HUES64 (cell line): ENCODE results near the gene UCP1.

ENCODE experiments used
- H3K27ac ChIP-seq: 2 replicates; pipeline ENCODE4 v1.7.0; 2013; ENCODE audit warnings: low read depth, low read length, inconsistent platforms
- H3K27me3 ChIP-seq: 2 replicates; pipeline ENCODE4 v1.6.1; 2013; ENCODE audit warnings: mild to moderate bottlenecking, low read length; ENCODE audit not compliant: insufficient read depth
- H3K36me3 ChIP-seq: 2 replicates; pipeline ENCODE4 v1.6.1; 2013; ENCODE audit warnings: mild to moderate bottlenecking, low read length; ENCODE audit not compliant: insufficient read depth
- H3K4me1 ChIP-seq: 2 replicates; pipeline ENCODE4 v1.6.1; 2013; ENCODE audit warnings: mild to moderate bottlenecking, low read length, moderate library complexity; ENCODE audit not compliant: insufficient read depth
- H3K4me3 ChIP-seq: 2 replicates; pipeline ENCODE4 v1.5.1; 2013; ENCODE audit warnings: mild to moderate bottlenecking, low read length, moderate library complexity
- H3K9ac ChIP-seq: 2 replicates; pipeline ENCODE4 v1.6.1; 2013; ENCODE audit warnings: mild to moderate bottlenecking, low read depth, low read length
- H3K9me3 ChIP-seq: 2 replicates; pipeline ENCODE4 v1.6.1; 2013; ENCODE audit warnings: low read depth, low read length; ENCODE audit not compliant: insufficient read depth
- WGBS: fragments of 150-250, 120-280 bp; methylation state at CpG from one replicate; pipeline ENCODE4 v1.1.7; 2013; ENCODE audit warnings: missing lambda C conversion rate; 5-methylcytosine and 5-hydroxymethylcytosine counted together

UCP1 gene

DNA sequence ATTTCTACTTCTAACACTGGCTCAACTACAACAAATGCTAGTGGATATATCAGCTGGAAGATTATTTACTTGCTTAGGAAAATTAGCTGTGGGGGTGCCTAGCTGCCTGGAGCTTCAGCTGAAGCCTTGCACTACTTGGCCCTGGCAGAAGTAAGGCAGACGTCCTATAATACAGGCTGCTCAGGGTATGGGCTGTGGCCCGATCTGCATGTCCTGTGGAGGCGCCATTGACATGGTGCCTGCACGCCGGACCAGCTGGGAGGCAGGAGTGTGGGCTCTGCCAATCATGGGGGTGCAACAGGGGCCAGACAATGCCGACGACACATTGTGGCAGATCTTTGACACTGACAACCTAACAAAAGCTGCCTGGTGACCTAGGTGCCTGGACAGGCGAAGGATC lies 31.6 kb upstream of the UCP1 start:
- no peaks in the 10 kb centered on the region for H3K27me3 ChIP-seq
- H3K9ac ChIP-seq = no peak overlapping the region
- peaks cover 10% of the 10 kb centered on the region; the same call in 1 of the 2 replicates for H3K4me1 ChIP-seq
- no peak overlapping the region for H3K27ac ChIP-seq
- H3K4me3 ChIP-seq = no peak overlapping the region
- no peaks in the 10 kb centered on the region for H3K36me3 ChIP-seq
- H3K9me3 ChIP-seq = no peaks in the 10 kb centered on the region
- WGBS = 92% methylated on average over 8 of the region's 8 CpGs

DNA sequence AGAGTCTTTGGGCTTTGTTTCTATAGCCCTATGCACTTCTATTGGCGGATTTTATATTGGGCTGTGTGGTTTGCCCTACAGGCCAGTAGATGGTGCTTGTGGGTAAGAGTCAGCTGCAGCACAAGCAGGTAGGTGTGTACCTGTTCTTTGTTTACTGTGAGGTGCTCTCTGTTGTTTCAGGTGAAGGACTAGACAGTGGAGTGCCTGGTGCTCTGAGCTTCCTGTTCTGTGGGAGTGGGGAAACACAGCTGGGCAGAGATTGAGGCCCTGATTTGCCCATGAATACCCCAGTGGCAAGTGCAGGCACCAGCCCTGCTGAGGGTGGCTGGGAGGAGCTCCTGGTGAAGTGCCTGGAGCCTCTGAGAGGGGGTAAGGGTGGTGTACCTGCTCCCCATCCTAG lies 26.3 kb upstream of the UCP1 start:
- H3K36me3 ChIP-seq = no peaks in the 10 kb centered on the region
- WGBS = 50% methylated on average over 1 of the region's 1 CpG
- H3K9ac ChIP-seq = no peak overlapping the region
- H3K4me1 ChIP-seq = no peaks in the 10 kb centered on the region
- no peak overlapping the region for H3K27ac ChIP-seq
- H3K9me3 ChIP-seq = no peaks in the 10 kb centered on the region
- no peaks in the 10 kb centered on the region for H3K27me3 ChIP-seq
- no peak overlapping the region for H3K4me3 ChIP-seq

DNA sequence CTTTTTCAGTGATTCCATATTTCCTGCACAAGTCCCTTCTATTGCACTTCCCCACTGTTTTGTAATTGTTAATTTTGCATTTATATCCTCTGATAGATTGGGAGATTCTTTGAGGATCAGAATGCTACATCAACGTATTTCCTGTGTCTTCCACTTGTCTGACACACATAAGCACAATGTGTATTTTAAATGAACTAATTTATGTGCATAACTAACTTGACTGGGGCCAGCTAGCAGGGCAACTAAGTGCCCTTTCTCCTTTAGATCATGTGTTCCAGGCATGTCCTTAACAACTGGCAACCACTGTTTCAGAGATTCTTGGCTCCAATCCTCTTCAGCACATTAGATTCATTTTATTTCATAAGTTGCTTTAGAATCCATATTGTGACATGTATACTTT lies 15.7 kb upstream of the UCP1 start:
- H3K27me3 ChIP-seq = no peaks in the 10 kb centered on the region
- no peak overlapping the region for H3K9ac ChIP-seq
- H3K4me3 ChIP-seq = no peak overlapping the region
- no peaks in the 10 kb centered on the region for H3K9me3 ChIP-seq
- no peaks in the 10 kb centered on the region for H3K4me1 ChIP-seq
- no peak overlapping the region for H3K27ac ChIP-seq
- H3K36me3 ChIP-seq = no peaks in the 10 kb centered on the region
- no CpG with 5 or more reads among the region's 1 CpG for WGBS

DNA sequence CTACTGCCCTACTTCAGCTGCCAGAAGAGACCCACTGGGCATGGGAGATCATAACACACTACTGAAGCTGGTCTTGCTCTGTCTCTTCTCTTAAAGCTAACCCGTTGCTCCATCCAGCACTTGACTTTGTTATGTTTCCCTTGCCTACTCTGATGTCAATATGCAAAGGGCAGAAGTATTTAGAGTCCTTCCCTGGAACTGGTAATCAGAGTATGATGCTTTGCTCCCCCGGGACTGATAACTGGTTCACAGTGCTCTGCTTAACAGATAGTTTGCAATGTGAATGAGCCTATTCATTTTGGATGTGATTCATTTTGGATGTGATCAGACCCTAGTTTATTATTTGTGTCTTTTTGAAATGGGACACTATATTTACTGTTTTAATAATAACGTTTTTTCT lies 12.3 kb upstream of the UCP1 start:
- Histone ChIP-seq H3K27me3 (no peaks in the 10 kb centered on the region), H3K9me3 (no peaks in the 10 kb centered on the region), H3K9ac (no peak overlapping the region), H3K27ac (no peak overlapping the region), H3K4me3 (no peak overlapping the region), H3K36me3 (no peaks in the 10 kb centered on the region), H3K4me1 (no peaks in the 10 kb centered on the region)
- WGBS = 88% methylated on average over 2 of the region's 3 CpGs

DNA sequence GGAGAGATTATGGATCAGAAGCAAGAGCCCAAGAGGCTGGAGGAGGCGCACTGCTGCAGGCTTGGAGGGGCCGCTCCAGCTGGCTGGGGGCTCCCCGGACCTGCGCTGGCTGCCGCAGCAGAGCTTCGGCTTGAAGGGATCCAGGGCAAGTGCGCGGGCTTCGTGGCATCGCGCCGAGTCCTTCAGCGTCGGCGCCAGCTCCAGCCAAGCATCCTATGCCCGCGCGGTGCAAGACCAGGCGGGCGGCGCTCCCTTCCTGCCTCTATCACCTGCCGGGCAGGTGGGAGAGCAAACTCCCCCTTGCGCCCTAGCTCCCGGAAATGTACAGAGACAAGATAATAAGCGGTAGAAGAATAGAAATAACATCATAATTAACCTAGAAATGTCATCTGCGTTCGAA lies 10.5 kb upstream of the UCP1 start:
- H3K4me1 ChIP-seq = no peaks in the 10 kb centered on the region; the same call in 1 of the 2 replicates
- H3K27me3 ChIP-seq = no peaks in the 10 kb centered on the region
- H3K9me3 ChIP-seq = no peaks in the 10 kb centered on the region
- no peaks in the 10 kb centered on the region for H3K36me3 ChIP-seq
- no peak overlapping the region for H3K27ac ChIP-seq
- 94% methylated on average over 27 of the region's 27 CpGs for WGBS
- H3K9ac ChIP-seq = no peak overlapping the region
- H3K4me3 ChIP-seq = no peak overlapping the region

DNA sequence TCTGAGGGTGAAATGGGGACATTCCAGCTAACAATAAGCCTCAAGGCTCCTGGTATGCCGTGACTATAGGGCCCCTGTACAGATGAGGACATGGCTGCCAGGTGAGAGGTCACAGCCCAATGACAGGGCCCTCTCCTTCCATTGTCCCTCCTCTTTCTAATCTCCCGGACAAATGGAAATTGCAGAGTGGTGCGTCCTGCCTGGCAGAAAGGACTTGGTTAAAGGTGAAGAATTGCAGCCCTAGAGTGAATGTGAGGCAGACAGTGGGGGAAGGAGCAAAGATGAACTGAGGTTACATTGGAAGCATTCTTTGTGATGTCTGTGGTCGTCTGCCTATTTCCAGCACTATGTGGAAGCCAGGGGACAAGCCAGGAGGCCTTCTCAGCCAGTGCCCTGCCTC lies 6.7 kb upstream of the UCP1 start:
- Histone ChIP-seq H3K4me1 (no peaks in the 10 kb centered on the region; the same call in 1 of the 2 replicates), H3K9me3 (0 out of 2 replicates have a peak, but pooled peaks cover 2% of the 10 kb centered on the region), H3K27me3 (peaks cover 15% of the 10 kb centered on the region), H3K9ac (no peak overlapping the region), H3K36me3 (no peaks in the 10 kb centered on the region), H3K4me3 (no peak overlapping the region), H3K27ac (no peak overlapping the region)
- WGBS = 87% methylated on average over 4 of the region's 4 CpGs

DNA sequence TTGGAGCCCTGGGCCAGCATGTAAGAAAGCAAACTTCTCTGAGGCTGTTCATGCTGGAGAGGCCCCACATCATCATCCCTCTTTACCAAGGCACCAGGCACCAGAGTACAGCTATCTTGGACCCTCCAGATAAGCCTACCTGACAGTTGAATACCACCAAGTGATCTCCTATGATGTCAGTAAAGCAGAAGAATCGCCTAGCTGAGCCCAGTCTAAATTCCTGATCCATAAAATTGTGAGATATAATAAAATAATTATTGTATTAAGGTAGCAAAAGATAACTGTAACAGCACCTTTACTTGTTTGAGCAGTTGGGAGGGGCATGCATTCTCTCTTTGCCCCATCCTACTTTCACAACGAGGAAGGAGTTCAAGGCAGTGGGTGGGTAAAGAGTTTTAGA lies 2.9 kb upstream of the UCP1 start:
- H3K4me3 ChIP-seq = no peak overlapping the region
- H3K27ac ChIP-seq = no peak overlapping the region
- H3K9ac ChIP-seq = no peak overlapping the region
- peaks cover 53% of the 10 kb centered on the region for H3K27me3 ChIP-seq
- WGBS = 100% methylated on average over 1 of the region's 2 CpGs
- H3K4me1 ChIP-seq = peaks cover 3% of the 10 kb centered on the region
- 0 out of 2 replicates have a peak, but pooled peaks cover 2% of the 10 kb centered on the region for H3K9me3 ChIP-seq
- H3K36me3 ChIP-seq = no peaks in the 10 kb centered on the region

DNA sequence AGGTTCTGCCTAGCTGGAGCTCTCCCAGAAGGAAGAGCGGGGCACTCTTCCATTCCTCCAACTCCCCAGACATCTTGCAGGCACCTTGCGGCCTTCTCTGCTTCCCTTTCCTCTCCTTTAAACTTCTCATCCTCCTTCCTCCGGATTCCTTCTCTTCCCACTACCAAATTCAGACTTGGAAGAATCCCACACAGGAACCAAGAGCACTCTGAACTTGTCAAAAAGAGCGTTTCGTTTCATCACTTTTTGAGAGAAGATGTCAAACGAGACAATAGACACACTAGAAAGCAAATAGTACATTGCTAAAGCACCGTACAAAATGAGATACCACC lies 512 bp upstream of the UCP1 start:
- no peak overlapping the region for H3K9ac ChIP-seq
- H3K9me3 ChIP-seq = 0 out of 2 replicates have a peak, but pooled peaks cover 2% of the 10 kb centered on the region
- 57% methylated on average over 7 of the region's 7 CpGs for WGBS
- H3K27ac ChIP-seq = no peak overlapping the region
- H3K27me3 ChIP-seq = peaks cover 74% of the 10 kb centered on the region
- peaks cover 3% of the 10 kb centered on the region for H3K4me1 ChIP-seq
- no peaks in the 10 kb centered on the region for H3K36me3 ChIP-seq
- H3K4me3 ChIP-seq = peak overlapping the region; percentile 54

DNA sequence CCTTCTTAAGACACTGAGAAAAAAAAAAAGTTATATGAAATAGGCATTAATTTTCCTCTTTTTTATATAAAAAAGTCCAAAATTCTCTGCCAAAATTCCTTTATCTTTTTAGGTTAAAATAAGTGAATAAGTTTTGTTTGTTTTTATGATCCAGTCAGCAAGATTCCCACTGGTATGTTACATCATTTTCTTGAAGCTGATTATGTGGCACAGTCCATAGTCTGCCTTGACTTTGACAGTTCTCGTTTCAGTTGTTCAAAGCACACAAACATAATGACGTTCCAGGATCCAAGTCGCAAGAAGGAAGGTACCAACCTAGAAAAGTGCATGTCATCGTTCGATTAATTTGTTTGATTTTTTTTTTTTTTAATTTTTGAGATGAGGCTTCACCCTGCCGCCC lies 9.1 kb downstream of the UCP1 start:
- H3K4me1 ChIP-seq = peaks cover 34% of the 10 kb centered on the region
- H3K27ac ChIP-seq = no peak overlapping the region
- WGBS = 93% methylated on average over 6 of the region's 6 CpGs
- no peaks in the 10 kb centered on the region for H3K9me3 ChIP-seq
- 0 out of 2 replicates have a peak, but pooled peaks cover 1% of the 10 kb centered on the region for H3K27me3 ChIP-seq
- no peaks in the 10 kb centered on the region for H3K36me3 ChIP-seq
- no peak overlapping the region for H3K9ac ChIP-seq
- no peak overlapping the region for H3K4me3 ChIP-seq

DNA sequence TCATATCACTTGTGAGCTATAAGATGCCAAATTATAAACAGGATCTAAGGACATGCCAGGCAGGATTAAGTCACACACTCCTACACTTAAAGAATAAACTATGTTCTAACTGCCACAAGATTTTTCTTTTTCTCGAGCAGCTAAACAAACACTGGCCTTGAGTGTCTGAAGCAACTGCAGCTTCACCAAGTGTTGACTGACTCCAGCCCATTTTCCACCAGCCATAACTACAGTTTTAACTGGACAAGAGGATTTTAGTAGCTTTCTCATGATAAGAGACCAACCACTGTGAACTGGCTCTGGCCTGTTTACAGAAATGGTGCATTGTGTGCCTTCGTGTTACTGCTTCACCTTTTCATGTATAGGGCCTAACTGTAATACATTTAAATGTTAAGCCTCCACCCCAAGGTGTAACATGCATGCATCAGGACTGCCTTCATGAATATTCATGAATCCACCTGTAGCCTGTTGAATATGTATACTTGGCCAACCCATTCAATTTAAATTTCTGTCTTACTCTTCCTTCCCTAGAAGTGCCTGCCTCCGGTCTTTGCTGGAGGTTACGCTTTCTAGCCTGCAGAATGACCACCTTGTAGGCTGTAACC lies 10.8 kb downstream of the UCP1 start:
- WGBS = 52% methylated on average over 4 of the region's 4 CpGs
- no peaks in the 10 kb centered on the region for H3K9me3 ChIP-seq
- no peaks in the 10 kb centered on the region for H3K27me3 ChIP-seq
- H3K27ac ChIP-seq = peak overlapping the region; percentile 47; the same call in 1 of the 2 replicates
- H3K9ac ChIP-seq = no peak overlapping the region
- no peaks in the 10 kb centered on the region for H3K36me3 ChIP-seq
- no peak overlapping the region for H3K4me3 ChIP-seq
- H3K4me1 ChIP-seq = peaks cover 34% of the 10 kb centered on the region

DNA sequence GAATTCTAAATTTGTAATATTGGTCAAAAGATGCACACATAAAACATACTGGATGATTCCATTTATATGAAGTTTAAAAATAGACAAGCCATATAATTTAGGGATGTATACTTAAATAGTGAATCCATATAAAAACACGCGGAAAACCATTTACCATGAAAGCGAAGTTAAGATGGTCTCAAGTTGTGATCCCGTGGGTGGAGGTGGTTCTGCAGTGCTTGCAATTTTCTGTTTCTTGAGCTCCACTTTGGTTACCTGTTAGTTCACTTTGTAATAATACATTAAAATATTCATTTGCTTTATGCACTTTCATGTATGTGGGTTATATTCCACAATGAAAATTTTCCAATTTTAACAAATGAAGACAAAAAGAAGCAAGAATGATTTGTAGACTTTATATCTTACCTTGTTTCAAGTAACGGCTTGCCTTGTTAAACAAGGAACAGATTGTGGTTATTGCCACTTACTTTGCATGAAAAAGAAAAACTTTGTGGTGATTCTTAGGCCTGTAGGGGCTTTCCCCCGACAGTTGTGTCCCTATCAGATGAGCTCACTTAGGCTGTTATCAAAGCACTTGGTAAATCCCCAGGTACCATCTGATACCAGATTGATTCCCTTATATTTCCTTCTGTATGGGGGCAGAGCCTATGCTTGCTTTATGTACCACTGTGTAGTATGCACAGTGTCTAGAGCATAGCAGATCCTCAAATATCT lies 12.2 kb downstream of the UCP1 start:
- Histone ChIP-seq H3K4me3 (no peak overlapping the region), H3K36me3 (no peaks in the 10 kb centered on the region), H3K4me1 (peaks cover 34% of the 10 kb centered on the region), H3K9me3 (no peaks in the 10 kb centered on the region), H3K27me3 (no peaks in the 10 kb centered on the region), H3K9ac (no peak overlapping the region), H3K27ac (no peak overlapping the region)
- WGBS = 75% methylated on average over 6 of the region's 6 CpGs
